Body of pancreas (tissue), 4 donors: Measurements from ENCODE around the gene ZNF714.

Experiments
- CTCF ChIP-seq, 7 experiments: fragments of 450-650 bp in 4 of 7; fragments of 200-600 bp in 3 of 7; sonication (generic) in 3 of 7; IDR thresholded peaks; one replicate each; pipeline ENCODE4 v1.5.1; 2016 to 2019; ENCODE audit warnings: antibody characterized with exemption in 7 of 7
- POLR2A ChIP-seq, 3 donors: fragments of 450-650 bp; IDR thresholded peaks; one replicate each; pipeline ENCODE4 v1.6.1; 2016; ENCODE audit warnings: antibody characterized with exemption in 3 of 3, mild to moderate bottlenecking in 2 of 3

GRCh38 chr19:21046489-21046888 lies 35.5 kb upstream of the ZNF714 start:
- no peak for TF ChIP-seq CTCF (IDR thresholded peaks at IDR 0.05)
- TF ChIP-seq POLR2A (IDR thresholded peaks at IDR 0.05): no peak
